OCI-LY7 (cell line): ENCODE data around the gene KCNA1. TPM values are rescaled to one million over a fixed set of nuclear protein-coding genes. Genes with fewer than 3 reads are reported as not detected.

Source experiments
- BruUV-seq: library from RNA; stranded (reverse); fragments of 400-500 nt; replicated peaks from 2 replicates; lab custom pipeline; 2021; lab: Mats Ljungman, UMichigan
- CTCF ChIA-PET: fragments of 300-600 bp; sonication (Branson Sonifier 250); formaldehyde crosslinking; loops from one replicate; lab custom pipeline; 2022; ENCODE audit warnings: antibody characterized with exemption; ENCODE audit not compliant: unreplicated experiment; lab: Charles Lee
- POLR2A ChIA-PET: fragments of 300-600 bp; sonication (Branson Sonifier 250); formaldehyde crosslinking; loops from one replicate; lab custom pipeline; 2022; ENCODE audit warnings: antibody characterized with exemption; lab: Charles Lee
- DNase-seq: peaks from one replicate; pipeline ENCODE4 v3.0.0-alpha.2; 2015; ENCODE audit warnings: low spot score
- H2AFZ ChIP-seq: fragments of 200-600 bp; sonication (generic), shearing (Covaris generic); 2 replicates; pipeline ENCODE4 v1.6.1; 2014; ENCODE audit warnings: mild to moderate bottlenecking, antibody characterized with exemption, low read length, moderate library complexity
- H3K27ac ChIP-seq: fragments of 200-600 bp; sonication (generic); 2 replicates; pipeline ENCODE4 v1.5.1; 2014; ENCODE audit warnings: mixed run types, low read depth, mild to moderate bottlenecking, moderate library complexity, low read length, inconsistent platforms; ENCODE audit not compliant: poor library complexity, severe bottlenecking
- H3K36me3 ChIP-seq: fragments of 200-600 bp; sonication (generic); 2 replicates; pipeline ENCODE4 v1.6.1; 2014; ENCODE audit warnings: mild to moderate bottlenecking, antibody characterized with exemption, low read length, moderate library complexity, mixed read lengths; ENCODE audit not compliant: insufficient read depth
- H3K4me1 ChIP-seq: fragments of 200-600 bp; sonication (generic); 2 replicates; pipeline ENCODE4 v1.5.1; 2014; ENCODE audit warnings: mild to moderate bottlenecking, low read length; ENCODE audit not compliant: insufficient read depth, poor library complexity, severe bottlenecking
- H3K4me2 ChIP-seq: fragments of 200-600 bp; sonication (generic); 2 replicates; pipeline ENCODE4 v1.6.1; 2014; ENCODE audit warnings: mild to moderate bottlenecking, low read length
- H3K4me3 ChIP-seq: fragments of 200-600 bp; sonication (generic); 2 replicates; pipeline ENCODE4 v1.5.1; 2014; ENCODE audit warnings: mild to moderate bottlenecking, low read depth, low read length; ENCODE audit not compliant: poor library complexity, severe bottlenecking
- H3K79me2 ChIP-seq: fragments of 200-600 bp; sonication (generic); 2 replicates; pipeline ENCODE4 v1.6.1; 2016; ENCODE audit warnings: low read depth, mild to moderate bottlenecking, low read length, moderate library complexity, mixed read lengths; ENCODE audit not compliant: insufficient read depth
- H3K9me2 ChIP-seq: fragments of 200-600 bp; sonication (generic); 2 replicates; pipeline ENCODE4 v1.6.1; 2016; ENCODE audit warnings: mild to moderate bottlenecking, low read length, mixed read lengths; ENCODE audit not compliant: insufficient read depth
- H3K9me3 ChIP-seq: fragments of 200-600 bp; sonication (generic); 2 replicates; pipeline ENCODE4 v1.6.1; 2014; ENCODE audit warnings: mild to moderate bottlenecking, mixed run types, low read length, mixed read lengths
- H4K20me1 ChIP-seq: fragments of 200-600 bp; sonication (generic); 2 replicates; pipeline ENCODE4 v1.6.1; 2014; ENCODE audit warnings: mild to moderate bottlenecking, antibody characterized with exemption, low read length, moderate library complexity, mixed read lengths; ENCODE audit not compliant: insufficient read depth
- EZH2phosphoT487 ChIP-seq: fragments of 200-600 bp; sonication (generic); IDR thresholded peaks from 2 replicates; pipeline ENCODE4 v1.6.1; 2018; ENCODE audit warnings: low read depth, borderline replicate concordance, mild to moderate bottlenecking, mixed run types, antibody characterized with exemption, low read length, moderate library complexity, mixed read lengths
- intact Hi-C: fragments of 100-400 bp; cut with micrococcal nuclease; formaldehyde crosslinking; loops from one replicate; pipeline ENCODE4 v1.10.0; 2022; ENCODE audit not compliant: unreplicated experiment
- total RNA-seq, 2 experiments: library from RNA; depleted of rRNA in 1 of 2; stranded (reverse); fragments of >200 nt in 1 of 2; shearing (Covaris generic) in 1 of 2; gene quantifications; 2 replicates each; pipeline ENCODE4 v1.2.3, GENCODE V29; 2014 to 2022
- TF ChIP-seq, protein P1 (sequence below): fragments of 200-600 bp; sonication (generic); conservative IDR thresholded peaks from 2 replicates; pipeline ENCODE4 v1.5.1; 2014; ENCODE audit warnings: mild to moderate bottlenecking, antibody characterized with exemption, low read length, moderate library complexity, mixed read lengths

The KCNA1 gene
- total RNA-seq, 2 experiments from 2014 or later, result not detected

DNA sequence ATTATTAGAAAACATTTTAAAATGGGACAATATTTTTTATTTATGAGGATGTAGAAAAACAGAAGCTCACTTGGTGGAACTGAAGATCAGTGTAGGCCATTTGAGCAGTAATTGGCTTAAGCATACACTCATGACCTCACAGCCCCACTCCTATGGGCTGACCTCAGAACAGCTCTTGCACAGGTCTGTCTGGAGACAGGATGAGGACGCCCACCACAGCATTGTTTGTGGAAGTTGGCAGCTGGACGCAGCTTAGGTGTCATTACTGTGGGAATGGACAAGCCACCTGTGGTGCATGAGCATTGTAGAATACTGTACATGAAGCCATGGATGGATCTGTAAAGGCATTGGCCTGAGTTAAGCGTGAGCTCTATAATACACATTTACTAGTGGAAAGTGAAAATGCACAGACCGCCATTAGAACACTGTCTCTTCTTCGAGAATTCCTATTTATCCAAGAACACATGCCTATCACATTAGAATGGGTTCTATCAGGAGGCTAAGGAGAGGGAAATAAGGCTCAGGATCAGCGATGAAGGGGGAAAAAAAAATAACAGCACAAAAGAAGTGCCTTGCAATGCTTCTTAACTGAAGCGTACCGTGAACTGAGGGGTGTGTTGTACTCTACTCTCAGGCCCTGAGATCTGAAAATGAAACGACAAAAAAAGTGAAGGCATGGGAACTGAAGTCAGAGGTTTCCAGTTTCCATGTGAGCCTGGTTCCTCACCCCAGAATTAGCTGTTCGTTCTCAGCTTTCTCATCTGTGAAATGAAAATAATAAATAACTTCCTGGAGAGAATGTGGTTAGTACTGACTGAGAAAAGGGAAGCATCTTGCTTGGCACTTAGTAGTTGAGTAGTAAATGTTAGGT, 33.6 kb downstream of the KCNA1 start:
- ChIA-PET POLR2A (no interaction called here), CTCF (no interaction called here)
- H3K4me3 ChIP-seq, result no peak overlapping the region
- no peaks in the 10 kb centered on the region for H3K9me2 ChIP-seq
- H2AFZ ChIP-seq, result no peak overlapping the region
- intact Hi-C loops, result no loop called here
- TF ChIP-seq, protein P1, sequence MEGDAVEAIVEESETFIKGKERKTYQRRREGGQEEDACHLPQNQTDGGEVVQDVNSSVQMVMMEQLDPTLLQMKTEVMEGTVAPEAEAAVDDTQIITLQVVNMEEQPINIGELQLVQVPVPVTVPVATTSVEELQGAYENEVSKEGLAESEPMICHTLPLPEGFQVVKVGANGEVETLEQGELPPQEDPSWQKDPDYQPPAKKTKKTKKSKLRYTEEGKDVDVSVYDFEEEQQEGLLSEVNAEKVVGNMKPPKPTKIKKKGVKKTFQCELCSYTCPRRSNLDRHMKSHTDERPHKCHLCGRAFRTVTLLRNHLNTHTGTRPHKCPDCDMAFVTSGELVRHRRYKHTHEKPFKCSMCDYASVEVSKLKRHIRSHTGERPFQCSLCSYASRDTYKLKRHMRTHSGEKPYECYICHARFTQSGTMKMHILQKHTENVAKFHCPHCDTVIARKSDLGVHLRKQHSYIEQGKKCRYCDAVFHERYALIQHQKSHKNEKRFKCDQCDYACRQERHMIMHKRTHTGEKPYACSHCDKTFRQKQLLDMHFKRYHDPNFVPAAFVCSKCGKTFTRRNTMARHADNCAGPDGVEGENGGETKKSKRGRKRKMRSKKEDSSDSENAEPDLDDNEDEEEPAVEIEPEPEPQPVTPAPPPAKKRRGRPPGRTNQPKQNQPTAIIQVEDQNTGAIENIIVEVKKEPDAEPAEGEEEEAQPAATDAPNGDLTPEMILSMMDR, result no peak
- no peak for TF ChIP-seq EZH2phosphoT487
- DNase-seq, result no peak
- H3K79me2 ChIP-seq, result no peaks in the 10 kb centered on the region
- H3K4me2 ChIP-seq, result no peak overlapping the region
- no TSS peak for BruUV-seq
- no peaks in the 10 kb centered on the region for H3K4me1 ChIP-seq
- H4K20me1 ChIP-seq, result no peaks in the 10 kb centered on the region
- no peaks in the 10 kb centered on the region for H3K9me3 ChIP-seq
- no peaks in the 10 kb centered on the region for H3K36me3 ChIP-seq
- H3K27ac ChIP-seq, result no peak overlapping the region

DNA sequence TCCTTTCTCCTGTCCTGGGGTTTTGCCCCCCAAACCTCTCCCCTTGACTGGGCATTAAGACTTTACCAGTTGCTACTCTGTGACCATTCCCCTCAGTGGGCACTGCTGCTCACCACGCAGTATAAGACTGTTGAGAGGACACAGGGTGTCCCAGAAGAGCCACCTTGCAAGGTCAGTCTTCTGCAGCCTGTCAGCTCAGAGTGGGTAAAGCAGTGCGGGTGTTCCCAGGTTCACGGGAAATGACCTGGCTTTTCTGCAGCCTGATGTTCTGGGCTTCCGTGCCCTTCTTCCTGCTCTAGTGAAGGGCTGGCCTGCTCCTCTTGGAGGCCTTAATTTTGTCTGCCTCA, 34.2 kb downstream of the KCNA1 start:
- Histone ChIP-seq H3K4me2 (no peak overlapping the region), H3K27ac (no peak overlapping the region), H2AFZ (no peak overlapping the region), H3K4me3 (no peak overlapping the region), H4K20me1 (no peaks in the 10 kb centered on the region), H3K9me3 (no peaks in the 10 kb centered on the region), H3K4me1 (no peaks in the 10 kb centered on the region), H3K9me2 (no peaks in the 10 kb centered on the region), H3K36me3 (no peaks in the 10 kb centered on the region), H3K79me2 (no peaks in the 10 kb centered on the region)
- DNase-seq, result no peak
- BruUV-seq, result no TSS peak
- intact Hi-C loops, result no loop called here
- ChIA-PET CTCF (no interaction called here), POLR2A (no interaction called here)
- TF ChIP-seq EZH2phosphoT487, result no peak
- TF ChIP-seq, protein P1, result no peak

DNA sequence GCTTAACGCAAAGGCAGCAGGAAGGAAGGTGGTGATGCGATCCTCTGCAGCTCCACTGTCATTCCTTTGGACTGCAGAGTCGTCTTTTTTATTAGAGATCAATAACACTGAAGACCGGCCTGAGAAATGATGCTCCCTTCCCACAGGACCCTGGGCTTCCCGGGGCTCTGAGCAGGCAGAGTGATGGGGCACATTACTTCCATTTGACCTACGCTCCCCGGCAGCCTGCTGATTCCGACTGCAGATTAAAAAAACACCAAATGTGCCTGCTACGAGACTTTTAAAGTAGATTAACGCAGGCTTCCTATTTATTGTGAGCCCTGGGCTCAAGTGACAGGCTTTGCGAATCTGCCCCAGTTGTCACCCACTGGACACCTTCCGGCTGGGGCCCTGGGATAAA, 37.5 kb downstream of the KCNA1 start:
- TF ChIP-seq, protein P1, result no peak
- TF ChIP-seq EZH2phosphoT487, result no peak
- no peaks in the 10 kb centered on the region for H3K79me2 ChIP-seq
- no peak overlapping the region for H3K4me3 ChIP-seq
- H4K20me1 ChIP-seq, result no peaks in the 10 kb centered on the region
- POLR2A ChIA-PET, result no interaction called here
- H2AFZ ChIP-seq, result no peak overlapping the region
- BruUV-seq, result no TSS peak
- CTCF ChIA-PET, result no interaction called here
- DNase-seq, result no peak
- no peaks in the 10 kb centered on the region for H3K4me1 ChIP-seq
- H3K4me2 ChIP-seq, result no peak overlapping the region
- no peaks in the 10 kb centered on the region for H3K9me2 ChIP-seq
- H3K36me3 ChIP-seq, result no peaks in the 10 kb centered on the region
- H3K9me3 ChIP-seq, result no peaks in the 10 kb centered on the region
- no peak overlapping the region for H3K27ac ChIP-seq
- intact Hi-C loops, result no loop called here
